Muscle layer of colon (tissue), 2 donors: ENCODE measurements around the gene NRSN2.

Experiments used
- H3K27ac ChIP-seq: one replicate; pipeline ENCODE4 v1.7.0; 2013; ENCODE audit warnings: low read depth, mild to moderate bottlenecking, low read length, moderate library complexity
- H3K27me3 ChIP-seq, 2 donors: one replicate each; pipeline ENCODE4 v1.7.0; 2013; ENCODE audit warnings: low read length in 2 of 2, mild to moderate bottlenecking in 2 of 2; ENCODE audit not compliant: insufficient read depth in 2 of 2, control insufficient read depth in 1 of 2
- H3K36me3 ChIP-seq: one replicate; pipeline ENCODE4 v1.7.0; 2013; ENCODE audit warnings: mild to moderate bottlenecking, low read length; ENCODE audit not compliant: insufficient read depth
- H3K4me1 ChIP-seq: one replicate; pipeline ENCODE4 v1.7.0; 2013; ENCODE audit warnings: mild to moderate bottlenecking, low read length; ENCODE audit not compliant: insufficient read depth
- H3K4me3 ChIP-seq, 2 donors: one replicate each; pipeline ENCODE4 v1.7.0; 2013; ENCODE audit warnings: low read length in 2 of 2, low read depth in 1 of 2, mild to moderate bottlenecking in 1 of 2, moderate library complexity in 1 of 2
- H3K9ac ChIP-seq: one replicate; pipeline ENCODE4 v1.7.0; 2013; ENCODE audit warnings: low read length
- H3K9me3 ChIP-seq: one replicate; pipeline ENCODE4 v1.7.0; 2013; ENCODE audit warnings: mild to moderate bottlenecking, low read length
- donor health status: abdominal sarcoma.
- donor health status: Adenocarcinoma of cecum.

The NRSN2 gene

DNA sequence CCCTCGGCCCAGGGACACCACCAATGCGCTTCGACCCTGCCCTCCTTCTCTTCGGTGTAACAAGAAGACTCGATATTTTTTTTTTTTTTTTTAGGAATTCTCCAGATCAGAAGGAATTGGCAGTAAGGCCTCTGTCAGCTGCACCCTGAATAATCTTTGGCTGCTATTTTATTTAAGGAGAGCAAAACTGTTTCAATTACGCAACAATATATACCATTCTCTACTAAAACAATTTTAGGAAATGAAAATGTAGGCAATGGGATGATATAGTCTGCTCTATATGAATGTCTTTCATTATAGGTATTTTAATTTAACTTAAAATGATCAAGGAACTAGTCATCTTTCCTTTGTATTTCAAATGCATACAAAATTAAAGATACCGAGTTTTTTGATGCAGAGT, 36.3 kb upstream of the NRSN2 start:
- Histone ChIP-seq H3K4me3 (peak overlapping the region; percentile 62 to 76), H3K27ac (peak overlapping the region; percentile 98), H3K27me3 (no peaks in the 10 kb centered on the region), H3K9ac (no peak overlapping the region), H3K9me3 (no peaks in the 10 kb centered on the region), H3K4me1 (peaks cover 10% of the 10 kb centered on the region), H3K36me3 (no peaks in the 10 kb centered on the region)

DNA sequence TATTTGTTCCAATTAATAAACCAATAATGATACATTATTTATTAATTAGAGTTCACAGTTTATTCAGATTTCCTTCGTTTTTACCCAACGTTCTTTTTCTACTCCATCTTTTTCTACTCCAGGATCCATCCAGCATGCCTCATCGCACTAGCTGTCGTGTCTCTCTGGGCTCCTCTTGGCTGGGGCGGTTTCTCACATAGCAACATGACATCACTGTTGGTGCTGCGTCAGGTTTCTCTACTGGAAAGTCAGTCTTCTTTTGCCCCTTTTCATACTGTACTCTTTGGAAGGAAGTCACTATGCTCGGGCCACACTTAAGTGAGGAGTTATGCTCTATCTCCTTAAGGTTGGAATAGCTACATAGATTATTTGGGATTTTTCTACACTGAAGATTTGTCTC, 35.3 kb upstream of the NRSN2 start:
- Histone ChIP-seq H3K9ac (no peak overlapping the region), H3K36me3 (no peaks in the 10 kb centered on the region), H3K4me3 (no peak overlapping the region), H3K9me3 (no peaks in the 10 kb centered on the region), H3K27me3 (no peaks in the 10 kb centered on the region), H3K27ac (no peak overlapping the region), H3K4me1 (peaks cover 10% of the 10 kb centered on the region)

GRCh38 chr20:312067-312466, 34.8 kb upstream of the NRSN2 start:
- Histone ChIP-seq H3K4me3 (no peak overlapping the region), H3K27ac (no peak overlapping the region), H3K9me3 (no peaks in the 10 kb centered on the region), H3K4me1 (peaks cover 10% of the 10 kb centered on the region), H3K27me3 (no peaks in the 10 kb centered on the region), H3K9ac (no peak overlapping the region), H3K36me3 (no peaks in the 10 kb centered on the region)

DNA sequence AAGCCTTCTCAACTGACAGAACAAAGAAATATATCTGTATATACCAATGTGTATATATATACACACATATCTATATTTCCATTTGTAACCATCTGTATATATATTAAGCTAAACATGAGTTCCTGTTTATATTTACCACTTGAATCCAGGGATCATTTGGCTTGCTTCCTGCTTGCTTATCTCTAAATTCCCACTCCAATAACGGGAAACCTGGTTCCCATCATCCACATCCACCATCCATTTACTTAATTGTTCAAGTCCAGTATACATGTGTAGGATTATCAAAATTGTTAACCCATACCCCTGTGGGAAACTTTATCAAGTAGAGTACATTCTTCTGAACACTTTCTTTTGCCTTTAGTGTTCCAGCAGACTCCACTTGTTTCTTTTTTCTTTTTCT, 34.0 kb upstream of the NRSN2 start:
- Histone ChIP-seq H3K4me3 (no peak overlapping the region), H3K27me3 (no peaks in the 10 kb centered on the region), H3K36me3 (no peaks in the 10 kb centered on the region), H3K27ac (no peak overlapping the region), H3K9ac (no peak overlapping the region), H3K4me1 (peaks cover 10% of the 10 kb centered on the region), H3K9me3 (no peaks in the 10 kb centered on the region)

DNA sequence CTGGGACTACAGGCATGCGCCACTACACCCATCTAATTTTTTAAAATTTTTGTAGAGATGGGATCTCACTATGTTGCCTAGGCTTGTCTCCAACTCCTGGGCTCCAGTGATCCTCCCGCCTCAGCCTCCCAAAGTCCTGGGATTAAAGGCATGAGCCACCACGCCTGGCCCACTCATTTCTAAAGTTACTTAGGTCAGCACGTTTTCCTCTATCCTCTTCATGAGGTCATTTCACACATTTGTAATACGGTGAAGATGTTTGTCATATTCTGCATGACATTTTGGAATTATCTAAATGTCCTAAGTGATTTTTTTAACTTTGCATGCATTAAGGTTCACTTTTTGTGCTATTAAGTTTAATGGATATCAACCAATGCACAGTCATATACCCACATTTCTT, 33.5 kb upstream of the NRSN2 start:
- Histone ChIP-seq H3K27me3 (no peaks in the 10 kb centered on the region), H3K4me3 (no peak overlapping the region), H3K27ac (no peak overlapping the region), H3K4me1 (peaks cover 10% of the 10 kb centered on the region), H3K9ac (no peak overlapping the region), H3K36me3 (no peaks in the 10 kb centered on the region), H3K9me3 (no peaks in the 10 kb centered on the region)

- Histone ChIP-seq H3K36me3 (no peaks in the 10 kb centered on the region), H3K27ac (no peak overlapping the region), H3K4me3 (no peak overlapping the region), H3K4me1 (peaks cover 10% of the 10 kb centered on the region), H3K9me3 (no peaks in the 10 kb centered on the region), H3K9ac (no peak overlapping the region), H3K27me3 (no peaks in the 10 kb centered on the region)
Observed at GRCh38 chr20:313948-314347, 33.0 kb upstream of the NRSN2 start.

DNA sequence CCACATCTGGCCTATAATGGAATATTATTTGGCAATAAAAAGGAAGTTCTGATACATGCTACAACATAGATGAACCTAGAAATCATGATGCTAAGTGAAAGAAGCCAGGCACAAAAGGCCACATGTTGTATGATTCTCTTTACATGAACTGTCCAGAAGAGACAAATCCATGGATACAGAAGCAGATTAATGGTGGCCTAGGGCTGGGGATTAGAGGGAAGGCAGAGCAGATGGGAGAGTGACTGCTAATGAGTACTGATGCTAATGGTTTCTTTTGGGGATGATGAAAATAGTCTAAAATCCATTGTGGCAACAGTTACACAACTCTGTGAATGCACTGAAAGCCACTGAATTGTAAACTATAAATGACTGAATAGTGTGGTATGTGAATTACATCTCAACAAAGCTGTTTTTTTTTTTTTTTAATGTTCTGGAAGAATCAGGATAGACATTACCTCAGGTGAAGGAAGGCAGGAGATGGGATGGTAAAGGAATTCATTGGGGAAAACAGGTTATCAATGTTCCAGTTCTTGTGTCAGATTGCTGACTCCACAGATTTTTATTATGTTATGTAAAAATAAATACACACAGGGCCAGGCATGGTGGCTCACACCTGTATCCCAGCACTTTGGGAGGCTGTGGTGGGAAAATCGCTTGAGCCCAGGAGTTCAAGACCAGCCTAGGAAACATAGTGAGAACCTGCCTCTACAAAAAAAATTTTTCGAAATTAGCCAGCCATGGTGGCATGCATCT, 30.4 kb upstream of the NRSN2 start:
- Histone ChIP-seq H3K27ac (no peak overlapping the region), H3K4me1 (no peaks in the 10 kb centered on the region), H3K4me3 (no peak overlapping the region), H3K9me3 (no peaks in the 10 kb centered on the region), H3K9ac (no peak overlapping the region), H3K27me3 (no peaks in the 10 kb centered on the region), H3K36me3 (peaks cover 6% of the 10 kb centered on the region)

DNA sequence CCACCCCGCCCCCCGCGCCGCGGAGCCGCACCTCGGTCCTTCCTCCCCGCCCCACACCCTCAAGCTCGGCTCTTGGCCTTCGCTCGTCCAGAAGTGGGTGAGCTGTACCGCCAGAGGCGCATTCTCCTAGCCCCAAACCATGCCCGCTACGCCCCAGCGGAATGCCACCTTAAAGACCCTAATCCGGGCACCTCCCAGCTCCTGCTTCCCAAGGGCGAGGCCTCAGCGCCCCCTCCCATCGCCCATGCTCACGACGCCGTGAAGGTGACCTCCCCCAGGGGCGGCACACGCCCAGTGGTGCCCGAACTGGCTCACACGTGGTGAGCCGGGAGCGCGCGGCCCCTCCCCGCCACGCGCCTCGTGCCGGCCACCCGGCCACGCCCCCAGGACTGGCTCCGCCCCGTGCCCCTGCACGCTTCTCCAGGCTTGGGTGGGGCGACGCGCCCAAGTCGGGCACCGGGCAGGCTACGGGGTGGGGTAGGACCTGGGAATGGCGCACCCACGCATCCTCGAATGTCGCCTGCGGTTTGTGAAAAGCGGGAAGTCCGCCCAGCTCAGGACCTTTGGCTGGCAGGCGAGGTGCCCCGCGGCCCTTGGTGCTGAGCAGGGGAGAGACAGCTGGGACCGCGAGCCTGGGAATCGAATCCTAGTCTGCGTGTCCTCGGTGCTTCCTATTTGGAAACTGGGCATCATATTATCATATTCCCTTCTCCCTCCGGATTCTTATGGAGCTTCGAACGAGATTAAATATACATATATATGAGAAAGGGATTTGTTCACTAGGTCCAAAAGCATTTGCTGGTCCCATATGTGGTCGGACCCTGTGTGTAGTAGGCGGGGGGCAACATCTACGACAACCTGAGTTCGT, 22.5 kb upstream of the NRSN2 start:
- peaks cover 20% of the 10 kb centered on the region for H3K4me1 ChIP-seq
- no peaks in the 10 kb centered on the region for H3K27me3 ChIP-seq
- peak overlapping the region; percentile 92 for H3K27ac ChIP-seq
- H3K9ac ChIP-seq, result peak overlapping the region; percentile 76
- H3K4me3 ChIP-seq, result peak overlapping the region; percentile 56 to 94
- H3K9me3 ChIP-seq, result no peaks in the 10 kb centered on the region
- peaks cover 6% of the 10 kb centered on the region for H3K36me3 ChIP-seq

DNA sequence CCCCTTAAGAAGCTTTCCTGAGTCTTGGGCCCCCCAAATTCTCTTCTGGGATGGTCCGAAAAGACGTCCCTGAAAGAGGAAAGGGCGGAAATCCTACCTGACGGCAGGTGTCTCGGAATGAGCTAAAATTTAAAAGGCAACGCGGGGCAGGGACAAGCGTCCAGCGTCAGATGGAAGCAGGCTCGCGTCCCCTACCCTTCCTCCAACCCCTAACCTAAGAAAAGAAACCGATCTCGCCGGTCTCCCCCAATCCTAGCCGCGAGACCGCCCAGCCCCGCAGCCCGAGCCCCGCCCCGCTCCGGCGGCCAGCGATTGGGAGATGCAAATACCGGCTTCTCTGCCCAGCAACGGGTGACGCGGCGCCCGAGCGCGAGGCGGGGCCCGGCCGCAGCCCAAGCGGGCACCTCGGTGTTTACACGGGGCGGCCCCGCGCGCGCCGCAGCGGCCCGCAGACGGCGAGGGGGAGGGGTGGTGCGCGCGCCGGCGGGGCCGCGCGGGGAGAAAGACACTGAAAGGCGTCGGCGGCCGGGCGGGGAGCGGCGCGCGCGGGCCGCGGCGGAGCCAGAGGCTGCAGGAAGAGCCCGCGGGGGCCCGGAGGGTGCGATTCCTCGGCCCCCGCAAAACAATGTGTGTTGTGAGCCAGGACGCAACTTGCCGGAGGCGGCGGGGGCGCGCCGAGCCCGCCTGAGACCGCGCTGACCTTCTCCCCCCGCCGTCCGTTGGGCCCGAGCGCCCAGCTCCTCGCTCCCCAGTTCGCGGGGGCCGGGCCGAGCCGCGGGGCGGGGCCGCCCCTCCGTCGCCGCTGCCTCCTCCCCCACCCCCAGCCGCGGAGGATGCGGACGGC, 21.6 kb upstream of the NRSN2 start, which contains the start of gene SOX12:
TSS of gene SOX12 (plus strand) at position 508 of the 844 bp plus-strand sequence. CDS start 373 bp downstream, outside the sequence.
- H3K27ac ChIP-seq, result peak within 1 kb of the TSS; percentile 92
- peaks cover 26% of the 10 kb centered on the region for H3K4me1 ChIP-seq
- H3K36me3 ChIP-seq, result peaks cover 5% of the 10 kb centered on the region
- peak within 1 kb of the TSS; percentile 84 to 94 for H3K4me3 ChIP-seq
- H3K9me3 ChIP-seq, result no peaks in the 10 kb centered on the region
- H3K27me3 ChIP-seq, result no peaks in the 10 kb centered on the region
- H3K9ac ChIP-seq, result peak within 1 kb of the TSS; percentile 76

GRCh38 chr20:325889-326644, 20.8 kb upstream of the NRSN2 start:
- Histone ChIP-seq H3K9ac (no peak overlapping the region), H3K4me3 (peak overlapping the region; percentile 68 to 84), H3K36me3 (no peaks in the 10 kb centered on the region), H3K27ac (peak overlapping the region; percentile 75), H3K4me1 (peaks cover 33% of the 10 kb centered on the region), H3K9me3 (no peaks in the 10 kb centered on the region), H3K27me3 (no peaks in the 10 kb centered on the region)
